Activated CD8-positive, alpha-beta T cell treated with anti-CD3 and anti-CD28 coated beads, Interleukin-2, amount 10 ng/mL, durations not matched to agents 7 days and 5 days (primary cell): ENCODE measurements around the gene SENP8. TPM values are rescaled to one million over a fixed set of nuclear protein-coding genes. Genes with fewer than 3 reads are reported as not detected.

Experiments
- ATAC-seq: fragments of 150-1000 bp; cut with Tn5 transposase; one replicate; pipeline ENCODE4 v1.10.0; 2021; ENCODE audit warnings: moderate library complexity
- CTCF ChIA-PET: fragments of 350-600 bp; sonication (Branson Sonifier 250); formaldehyde crosslinking; loops from one replicate; lab custom pipeline; 2021; ENCODE audit warnings: antibody characterized with exemption; lab: Charles Lee
- POLR2A ChIA-PET: fragments of 350-600 bp; sonication (Branson Sonifier 250); formaldehyde crosslinking; loops from one replicate; lab custom pipeline; 2021; ENCODE audit warnings: antibody characterized with exemption; lab: Charles Lee
- DNase-seq: peaks from one replicate; pipeline ENCODE4 v3.0.0-alpha.2; 2020
- H3K27ac Mint-ChIP-seq: one replicate; pipeline ENCODE4 v1.8.0; 2021; ENCODE audit warnings: mild to moderate bottlenecking, mixed read lengths
- H3K27me3 Mint-ChIP-seq: one replicate; pipeline ENCODE4 v1.8.0; 2021; ENCODE audit warnings: low read depth, mixed read lengths
- H3K36me3 Mint-ChIP-seq: one replicate; pipeline ENCODE4 v1.8.0; 2021; ENCODE audit warnings: low read depth, mixed read lengths
- H3K4me1 Mint-ChIP-seq: one replicate; pipeline ENCODE4 v1.8.0; 2021; ENCODE audit warnings: low read depth, mixed read lengths
- H3K4me3 Mint-ChIP-seq: one replicate; pipeline ENCODE4 v1.8.0; 2021; ENCODE audit warnings: mild to moderate bottlenecking, mixed read lengths
- H3K9me3 Mint-ChIP-seq: one replicate; pipeline ENCODE4 v1.8.0; 2022; ENCODE audit warnings: mixed read lengths; ENCODE audit not compliant: insufficient read depth
- total RNA-seq, 2 experiments: library from RNA; stranded (reverse); gene quantifications; one replicate each; pipeline ENCODE4 v1.2.3, GENCODE V29; 2021

The SENP8 gene
- total RNA-seq, 2 experiments from 2014 or later = 1.3 to 1.6 TPM

GRCh38 chr15:72141171-72142084 lies 23.2 kb downstream of the SENP8 start:
- peaks cover 7% of the 10 kb centered on the region for H3K4me1 Mint-ChIP-seq
- POLR2A ChIA-PET = no interaction called here
- H3K27ac Mint-ChIP-seq = peak overlapping the region; percentile 17
- H3K27me3 Mint-ChIP-seq = no peaks in the 10 kb centered on the region
- ATAC-seq (peak; percentile 42), DNase-seq (peak; percentile 35)
- CTCF ChIA-PET = interaction anchor here (1.0 to 4.5 kb wide), 2 partner anchors 15 to 389 kb away, joined by 3 to 13 read pairs; no protein-coding TSS in a partner anchor
- H3K9me3 Mint-ChIP-seq = no peaks in the 10 kb centered on the region
- H3K36me3 Mint-ChIP-seq = no peaks in the 10 kb centered on the region
- H3K4me3 Mint-ChIP-seq = no peak overlapping the region

- ATAC-seq = no peak
- Mint-ChIP-seq H3K36me3 (no peaks in the 10 kb centered on the region), H3K4me1 (peaks cover 5% of the 10 kb centered on the region), H3K9me3 (no peaks in the 10 kb centered on the region), H3K27ac (no peak overlapping the region), H3K4me3 (no peak overlapping the region), H3K27me3 (peaks cover 6% of the 10 kb centered on the region)
- CTCF ChIA-PET = interaction anchor here (2.5 kb wide), 1 partner anchor 10 kb away, joined by 11 read pairs; no protein-coding TSS in a partner anchor
- DNase-seq = no peak
- POLR2A ChIA-PET = no interaction called here
These were observed 28.0 kb downstream of the SENP8 start for GRCh38 chr15:72146221-72146620.

- DNase-seq (no peak), ATAC-seq (no peak)
- Mint-ChIP-seq H3K27ac (no peak overlapping the region), H3K9me3 (no peaks in the 10 kb centered on the region), H3K36me3 (no peaks in the 10 kb centered on the region), H3K4me1 (no peaks in the 10 kb centered on the region), H3K4me3 (no peak overlapping the region), H3K27me3 (peaks cover 6% of the 10 kb centered on the region)
- ChIA-PET POLR2A (no interaction called here), CTCF (interaction anchor here (2.5 kb wide), 1 partner anchor 9 kb away, joined by 11 read pairs; no protein-coding TSS in a partner anchor)
These were observed 28.7 kb downstream of the SENP8 start for GRCh38 chr15:72146934-72147333.

- ChIA-PET POLR2A (no interaction called here), CTCF (interaction anchor here (2.5 kb wide), 1 partner anchor 9 kb away, joined by 11 read pairs; no protein-coding TSS in a partner anchor)
- H3K27me3 Mint-ChIP-seq = peaks cover 6% of the 10 kb centered on the region
- H3K4me3 Mint-ChIP-seq = no peak overlapping the region
- H3K9me3 Mint-ChIP-seq = no peaks in the 10 kb centered on the region
- ATAC-seq (no peak), DNase-seq (no peak)
- no peaks in the 10 kb centered on the region for H3K4me1 Mint-ChIP-seq
- H3K27ac Mint-ChIP-seq = no peak overlapping the region
- H3K36me3 Mint-ChIP-seq = no peaks in the 10 kb centered on the region
These were observed 29.2 kb downstream of the SENP8 start for GRCh38 chr15:72147418-72147817.

- H3K27me3 Mint-ChIP-seq = peaks cover 7% of the 10 kb centered on the region
- CTCF ChIA-PET = interaction anchor here (0.8 to 2.8 kb wide), 7 partner anchors 14 to 410 kb away, joined by 3 to 17 read pairs (median 4); no protein-coding TSS in a partner anchor
- no peaks in the 10 kb centered on the region for H3K9me3 Mint-ChIP-seq
- POLR2A ChIA-PET = no interaction called here
- no peak overlapping the region for H3K27ac Mint-ChIP-seq
- H3K4me3 Mint-ChIP-seq = no peak overlapping the region
- H3K36me3 Mint-ChIP-seq = no peaks in the 10 kb centered on the region
- DNase-seq (no peak), ATAC-seq (no peak)
- H3K4me1 Mint-ChIP-seq = peaks cover 3% of the 10 kb centered on the region
These were observed 35.2 kb downstream of the SENP8 start for GRCh38 chr15:72153269-72154000.

GRCh38 chr15:72154316-72154715 lies 36.1 kb downstream of the SENP8 start:
- peaks cover 3% of the 10 kb centered on the region for H3K4me1 Mint-ChIP-seq
- POLR2A ChIA-PET = no interaction called here

GRCh38 chr15:72155003-72155621 lies 36.9 kb downstream of the SENP8 start:
- ATAC-seq (no peak), DNase-seq (no peak)
- ChIA-PET CTCF (interaction anchor here (0.7 to 2.9 kb wide), 10 partner anchors 8 to 411 kb away, joined by 3 to 39 read pairs (median 12); partner anchors contain the start of genes MYO9A and SENP8), POLR2A (no interaction called here)
- H3K4me1 Mint-ChIP-seq = peaks cover 3% of the 10 kb centered on the region
- no peak overlapping the region for H3K27ac Mint-ChIP-seq
- no peak overlapping the region for H3K4me3 Mint-ChIP-seq
- H3K36me3 Mint-ChIP-seq = no peaks in the 10 kb centered on the region
- peaks cover 8% of the 10 kb centered on the region for H3K27me3 Mint-ChIP-seq
- no peaks in the 10 kb centered on the region for H3K9me3 Mint-ChIP-seq

More at GRCh38 chr15:72154316-72154715, 36.1 kb downstream of the SENP8 start:
- H3K36me3 Mint-ChIP-seq = no peaks in the 10 kb centered on the region
- H3K27ac Mint-ChIP-seq = no peak overlapping the region
- CTCF ChIA-PET = interaction anchor here (1.0 to 2.8 kb wide), 6 partner anchors 13 to 410 kb away, joined by 3 to 17 read pairs (median 4); no protein-coding TSS in a partner anchor
- H3K4me3 Mint-ChIP-seq = no peak overlapping the region
- DNase-seq = no peak
- H3K27me3 Mint-ChIP-seq = peaks cover 8% of the 10 kb centered on the region
- H3K9me3 Mint-ChIP-seq = no peaks in the 10 kb centered on the region
- ATAC-seq = no peak

- H3K4me1 Mint-ChIP-seq = peaks cover 3% of the 10 kb centered on the region
- no peaks in the 10 kb centered on the region for H3K9me3 Mint-ChIP-seq
- H3K27ac Mint-ChIP-seq = peak overlapping the region; percentile 35
- DNase-seq (peak; percentile 89), ATAC-seq (peak; percentile 96)
- ChIA-PET CTCF (interaction anchor here (0.5 to 2.9 kb wide), 28 partner anchors 8 to 412 kb away, joined by 3 to 39 read pairs (median 4); partner anchors contain the start of genes MYO9A and SENP8), POLR2A (no interaction called here)
- peaks cover 8% of the 10 kb centered on the region for H3K27me3 Mint-ChIP-seq
- H3K4me3 Mint-ChIP-seq = peak overlapping the region; percentile 67
- H3K36me3 Mint-ChIP-seq = no peaks in the 10 kb centered on the region
These were observed 37.7 kb downstream of the SENP8 start for GRCh38 chr15:72155635-72156616.

- CTCF ChIA-PET = interaction anchor here (0.8 to 2.9 kb wide), 17 partner anchors 8 to 413 kb away, joined by 3 to 39 read pairs (median 7); no protein-coding TSS in a partner anchor
- POLR2A ChIA-PET = no interaction called here
- Mint-ChIP-seq H3K36me3 (no peaks in the 10 kb centered on the region), H3K9me3 (no peaks in the 10 kb centered on the region), H3K4me1 (peaks cover 3% of the 10 kb centered on the region), H3K27ac (no peak overlapping the region), H3K27me3 (peaks cover 8% of the 10 kb centered on the region), H3K4me3 (no peak overlapping the region)
- DNase-seq (no peak), ATAC-seq (no peak)
These were observed 38.7 kb downstream of the SENP8 start for GRCh38 chr15:72156928-72157327.

GRCh38 chr15:72160696-72161245 lies 42.6 kb downstream of the SENP8 start:
- peaks cover under 1% of the 10 kb centered on the region for H3K4me1 Mint-ChIP-seq
- no peak overlapping the region for H3K4me3 Mint-ChIP-seq
- H3K27ac Mint-ChIP-seq = no peak overlapping the region
- H3K36me3 Mint-ChIP-seq = no peaks in the 10 kb centered on the region
- DNase-seq (no peak), ATAC-seq (no peak)
- peaks cover 8% of the 10 kb centered on the region for H3K27me3 Mint-ChIP-seq
- POLR2A ChIA-PET = no interaction called here
- CTCF ChIA-PET = no interaction called here
- no peaks in the 10 kb centered on the region for H3K9me3 Mint-ChIP-seq
